Effector memory CD8-positive, alpha-beta T cell (primary cell): ENCODE measurements around the gene PHLDB1.

Experiments
- ATAC-seq: fragments of 150-1000 bp; cut with Tn5 transposase; replicated peaks from 2 replicates; pipeline ENCODE4 v1.10.0; 2021; ENCODE audit warnings: mild to moderate bottlenecking, moderate library complexity
- DNase-seq, 3 experiments: peaks; one replicate each; pipeline ENCODE4 v3.0.0; 2021
- H3K27ac Mint-ChIP-seq, 2 donors: one replicate each; pipeline ENCODE4 v1.8.0; 2022; ENCODE audit warnings: mild to moderate bottlenecking in 2 of 2, mixed read lengths in 2 of 2, moderate library complexity in 2 of 2
- H3K27me3 Mint-ChIP-seq, 2 donors: one replicate each; pipeline ENCODE4 v1.8.0; 2022; ENCODE audit warnings: mixed read lengths in 2 of 2
- H3K36me3 Mint-ChIP-seq: one replicate; pipeline ENCODE4 v1.8.0; 2022; ENCODE audit warnings: mild to moderate bottlenecking, moderate library complexity, mixed read lengths; ENCODE audit not compliant: insufficient read depth
- H3K4me1 Mint-ChIP-seq, 2 donors: one replicate each; pipeline ENCODE4 v1.8.0; 2022; ENCODE audit warnings: low read depth in 2 of 2, mixed read lengths in 2 of 2
- H3K4me3 Mint-ChIP-seq, 2 donors: one replicate each; pipeline ENCODE4 v1.8.0; 2022; ENCODE audit warnings: mild to moderate bottlenecking in 2 of 2, mixed read lengths in 2 of 2, moderate library complexity in 2 of 2
- H3K9me3 Mint-ChIP-seq, 2 donors: one replicate each; pipeline ENCODE4 v1.8.0; 2022; ENCODE audit warnings: mixed read lengths in 2 of 2

The PHLDB1 gene

DNA sequence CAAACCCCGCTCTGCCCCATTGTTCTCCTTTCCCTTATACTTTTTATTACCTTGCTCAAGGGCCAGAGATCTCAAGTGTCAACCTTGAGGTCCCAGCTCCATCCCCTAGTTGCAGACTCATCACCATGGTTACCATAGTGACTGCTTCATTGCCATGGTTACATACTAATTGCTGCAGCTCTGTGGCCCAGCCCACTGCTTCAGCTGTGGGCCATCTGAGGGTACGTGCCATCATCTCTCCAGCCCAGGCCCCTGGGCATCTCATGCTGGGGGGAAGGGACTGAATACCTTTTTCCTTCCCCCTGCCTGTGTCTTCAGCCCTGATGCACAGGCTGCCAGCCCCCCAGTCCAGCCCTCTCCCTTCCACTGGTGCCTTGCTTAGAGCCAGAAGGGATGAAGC is 49.8 kb downstream of the PHLDB1 start:
- DNase-seq (no peak), ATAC-seq (no peak)
- no peaks in the 10 kb centered on the region for H3K9me3 Mint-ChIP-seq
- H3K4me3 Mint-ChIP-seq, result no peak overlapping the region
- H3K4me1 Mint-ChIP-seq, result peaks cover 11 to 17% of the 10 kb centered on the region in 2 donors
- no peaks in the 10 kb centered on the region for H3K36me3 Mint-ChIP-seq
- no peak overlapping the region for H3K27ac Mint-ChIP-seq
- H3K27me3 Mint-ChIP-seq, result peaks cover 0 to 12% of the 10 kb centered on the region in 2 donors

DNA sequence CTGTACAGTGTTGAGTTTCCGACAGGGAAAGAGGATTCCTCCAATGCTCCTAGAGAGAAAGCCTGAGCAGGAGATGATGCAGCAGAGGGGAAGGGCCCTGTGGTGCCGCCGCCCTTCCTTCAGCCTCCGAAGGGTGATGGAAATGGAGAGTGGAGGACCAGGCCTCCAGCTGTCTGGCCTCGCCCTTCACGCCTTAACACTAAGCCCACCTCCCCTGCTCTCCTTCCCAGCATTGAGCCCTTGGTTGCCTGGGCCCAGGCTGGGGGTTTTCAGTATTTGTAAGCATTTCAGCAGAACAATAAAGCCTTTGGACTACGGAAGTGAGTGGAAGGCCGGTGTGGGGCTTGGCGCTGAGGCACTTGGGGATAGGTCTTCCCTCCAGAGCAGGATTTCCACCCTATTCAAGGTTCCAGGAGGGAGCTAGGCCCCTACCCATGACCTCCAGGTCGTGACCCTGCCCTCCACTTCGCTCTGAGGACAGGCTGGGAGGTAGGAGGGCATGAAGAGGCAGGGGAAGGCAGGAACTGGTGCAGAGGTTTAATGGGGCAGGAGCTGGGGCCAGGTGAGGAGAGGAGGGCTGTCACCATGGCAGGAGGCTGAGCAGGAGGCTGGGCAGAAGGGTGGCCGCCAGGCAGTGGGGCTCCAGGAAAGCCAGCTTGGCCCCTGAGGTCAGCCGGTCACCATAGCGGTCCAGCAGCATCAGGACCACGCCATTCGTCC is 50.5 kb downstream of the PHLDB1 start:
- Mint-ChIP-seq H3K9me3 (no peaks in the 10 kb centered on the region), H3K36me3 (no peaks in the 10 kb centered on the region), H3K27ac (no peak overlapping the region), H3K27me3 (peaks cover 0 to 12% of the 10 kb centered on the region in 2 donors), H3K4me1 (peaks cover 5 to 10% of the 10 kb centered on the region in 2 donors), H3K4me3 (no peak overlapping the region)
- DNase-seq (no peak), ATAC-seq (no peak)

DNA sequence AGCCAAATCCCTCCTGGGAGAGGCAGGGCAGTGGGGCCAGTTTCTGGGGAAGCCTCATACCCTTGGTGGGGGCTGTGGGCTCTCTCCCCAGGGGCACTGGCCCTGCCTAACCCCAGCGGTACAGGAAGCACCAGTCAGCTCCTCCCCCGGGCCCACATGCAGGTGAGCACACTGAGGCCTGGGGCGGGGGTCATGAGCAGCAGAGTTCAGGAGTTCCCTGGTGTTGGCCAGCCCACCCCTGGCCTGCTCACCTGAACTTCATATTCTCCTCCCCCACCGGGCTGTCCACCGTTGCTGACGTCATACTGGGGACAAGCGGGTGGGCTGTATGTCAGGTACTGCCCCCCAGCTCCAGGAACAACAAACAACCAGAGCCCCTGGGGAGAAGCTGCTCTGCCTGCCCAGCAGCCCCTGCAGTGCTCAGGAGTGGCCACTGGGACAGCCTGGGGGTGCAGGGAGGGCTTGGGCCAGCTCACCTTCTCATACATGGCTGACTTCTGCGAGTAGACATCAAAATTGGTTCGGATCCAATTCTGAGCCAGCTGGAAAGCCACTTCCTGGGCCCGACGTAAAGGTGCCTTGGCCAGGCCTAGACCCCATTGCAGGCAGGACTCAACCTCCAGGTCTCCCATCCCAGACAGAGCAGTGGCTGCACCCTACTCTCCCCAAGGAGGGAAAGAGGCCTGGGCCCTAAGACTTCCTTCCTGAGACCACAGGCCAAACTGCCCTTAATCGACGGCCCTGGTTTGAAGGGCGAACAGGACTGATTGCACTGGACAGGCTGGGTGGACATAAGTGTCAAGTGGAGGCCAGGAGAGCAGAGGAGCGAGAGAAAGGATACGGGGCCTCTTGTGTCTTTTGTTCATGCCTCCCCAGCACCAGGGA is 51.3 kb downstream of the PHLDB1 start:
- ATAC-seq (no peak), DNase-seq (no peak)
- H3K36me3 Mint-ChIP-seq, result no peaks in the 10 kb centered on the region
- peak overlapping the region; percentile 22 to 51 for H3K27ac Mint-ChIP-seq
- no peak overlapping the region for H3K4me3 Mint-ChIP-seq
- peaks cover 0 to 12% of the 10 kb centered on the region in 2 donors for H3K27me3 Mint-ChIP-seq
- H3K9me3 Mint-ChIP-seq, result no peaks in the 10 kb centered on the region
- H3K4me1 Mint-ChIP-seq, result peaks cover 3 to 10% of the 10 kb centered on the region in 2 donors

DNA sequence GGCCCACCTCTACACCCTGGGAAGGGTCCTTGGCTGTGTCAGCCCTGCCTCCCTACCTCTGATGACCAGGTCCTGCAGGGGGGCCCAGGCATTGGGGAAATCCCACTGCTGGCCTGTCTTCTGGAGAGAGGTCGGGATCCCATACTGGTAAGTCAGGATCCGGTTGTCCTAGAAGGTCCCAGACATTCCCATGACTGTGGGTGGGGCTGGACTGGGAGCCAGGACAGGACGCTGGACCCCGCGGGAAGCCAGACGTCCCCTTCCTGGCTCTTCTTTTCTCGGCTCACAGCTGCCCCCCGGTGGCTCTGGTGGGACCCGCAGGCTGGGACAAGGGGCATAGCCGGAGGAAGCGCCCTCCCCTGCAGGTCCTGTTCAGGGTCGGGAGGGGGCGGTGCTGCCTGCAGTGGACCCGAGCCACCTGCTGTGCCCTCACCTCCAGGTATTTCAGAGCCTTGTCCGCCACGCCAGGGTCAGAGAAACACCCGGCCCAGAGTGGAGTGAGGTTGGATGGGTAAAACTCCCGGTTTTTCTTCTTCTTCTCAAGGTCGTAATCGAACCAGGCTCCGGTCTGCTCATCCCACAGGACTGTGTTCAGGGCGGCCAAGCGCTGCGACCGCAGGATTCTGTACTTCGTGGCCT is 52.0 kb downstream of the PHLDB1 start:
- no peaks in the 10 kb centered on the region for H3K9me3 Mint-ChIP-seq
- H3K27me3 Mint-ChIP-seq, result peaks cover 0 to 12% of the 10 kb centered on the region in 2 donors
- peaks cover 3 to 10% of the 10 kb centered on the region in 2 donors for H3K4me1 Mint-ChIP-seq
- H3K4me3 Mint-ChIP-seq, result peak overlapping the region in 1 of 2 donors; percentile 37
- ATAC-seq (peak; percentile 100), DNase-seq (peak; percentile 88 to 94 (median 91))
- no peaks in the 10 kb centered on the region for H3K36me3 Mint-ChIP-seq
- H3K27ac Mint-ChIP-seq, result peak overlapping the region; percentile 22 to 51

DNA sequence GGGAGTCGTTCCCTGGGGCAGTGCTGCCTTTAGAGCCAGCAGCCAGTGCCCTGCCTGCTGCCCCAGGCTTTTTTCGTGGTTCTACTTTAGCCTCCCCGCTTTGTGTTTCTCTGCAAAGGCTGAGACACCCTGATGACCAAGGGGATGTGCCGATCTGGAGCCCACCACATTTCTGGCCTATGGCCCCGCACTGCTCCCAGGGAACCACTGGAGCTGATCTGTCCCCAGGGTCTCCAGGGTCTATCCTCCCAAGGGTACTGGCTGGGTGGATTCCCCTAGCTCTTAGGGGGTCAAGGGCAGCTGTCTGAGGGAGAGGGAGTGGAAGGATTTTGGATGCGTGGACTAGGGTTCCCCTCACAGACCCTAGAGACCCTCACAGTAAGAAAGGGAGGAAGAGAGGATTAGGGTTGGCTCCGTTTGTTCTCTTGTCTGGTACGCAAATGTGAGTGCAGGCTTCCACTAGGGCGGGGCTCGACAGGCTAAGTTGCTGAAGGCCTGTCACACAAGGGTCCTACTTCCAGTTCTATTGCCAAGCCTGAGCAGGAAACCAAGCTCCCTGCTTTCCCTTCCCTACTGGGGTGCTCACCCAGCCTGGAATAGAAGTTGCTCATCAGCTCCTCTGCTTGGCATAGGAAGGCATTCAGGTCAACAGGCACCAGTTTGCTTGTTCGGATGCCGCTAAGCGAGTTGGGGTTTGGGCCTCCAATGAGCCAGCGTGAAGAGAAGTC is 52.7 kb downstream of the PHLDB1 start:
- H3K27me3 Mint-ChIP-seq, result peaks cover 0 to 12% of the 10 kb centered on the region in 2 donors
- ATAC-seq, result no peak
- H3K4me1 Mint-ChIP-seq, result peaks cover 3 to 10% of the 10 kb centered on the region in 2 donors
- no peak overlapping the region for H3K27ac Mint-ChIP-seq
- DNase-seq, result no peak
- H3K9me3 Mint-ChIP-seq, result no peaks in the 10 kb centered on the region
- no peaks in the 10 kb centered on the region for H3K36me3 Mint-ChIP-seq
- H3K4me3 Mint-ChIP-seq, result peak overlapping the region in 1 of 2 donors; percentile 37

DNA sequence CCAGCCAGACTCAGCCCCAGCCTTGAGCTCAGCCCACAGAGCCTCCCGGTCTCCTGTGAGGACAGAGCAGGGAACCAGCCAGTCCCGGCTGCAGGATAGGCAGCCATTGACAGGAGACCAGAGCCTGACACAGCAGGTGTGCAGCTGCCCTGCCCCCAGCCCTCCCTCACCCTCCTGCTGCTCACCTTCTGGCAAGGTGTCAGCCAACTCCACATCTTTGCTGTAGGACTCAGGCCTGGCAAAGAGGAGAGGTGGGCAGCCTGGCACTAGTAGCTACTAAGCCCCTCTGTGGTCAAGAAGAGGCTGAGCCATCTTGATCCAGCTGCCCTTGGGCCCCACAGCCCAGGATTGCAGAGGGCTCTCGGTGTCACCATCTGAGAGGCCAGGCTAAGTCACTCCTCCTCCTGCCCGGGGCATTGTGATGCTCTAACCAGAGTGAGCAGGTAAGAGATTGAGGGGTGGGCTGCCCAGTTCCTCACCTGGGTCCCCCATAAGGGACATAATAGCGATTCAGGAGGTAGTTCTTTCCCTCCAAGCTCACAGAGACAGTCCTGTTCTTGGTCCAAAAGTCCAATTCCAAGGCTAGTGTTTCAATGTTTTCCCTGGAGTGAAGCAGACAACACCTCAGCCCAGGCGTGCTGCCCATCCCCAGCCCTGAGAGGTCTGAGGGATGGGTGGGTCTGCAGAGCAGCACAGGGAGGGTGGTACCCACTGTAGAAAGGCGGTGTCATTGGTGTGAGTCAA is 53.4 kb downstream of the PHLDB1 start:
- ATAC-seq, result no peak

DNA sequence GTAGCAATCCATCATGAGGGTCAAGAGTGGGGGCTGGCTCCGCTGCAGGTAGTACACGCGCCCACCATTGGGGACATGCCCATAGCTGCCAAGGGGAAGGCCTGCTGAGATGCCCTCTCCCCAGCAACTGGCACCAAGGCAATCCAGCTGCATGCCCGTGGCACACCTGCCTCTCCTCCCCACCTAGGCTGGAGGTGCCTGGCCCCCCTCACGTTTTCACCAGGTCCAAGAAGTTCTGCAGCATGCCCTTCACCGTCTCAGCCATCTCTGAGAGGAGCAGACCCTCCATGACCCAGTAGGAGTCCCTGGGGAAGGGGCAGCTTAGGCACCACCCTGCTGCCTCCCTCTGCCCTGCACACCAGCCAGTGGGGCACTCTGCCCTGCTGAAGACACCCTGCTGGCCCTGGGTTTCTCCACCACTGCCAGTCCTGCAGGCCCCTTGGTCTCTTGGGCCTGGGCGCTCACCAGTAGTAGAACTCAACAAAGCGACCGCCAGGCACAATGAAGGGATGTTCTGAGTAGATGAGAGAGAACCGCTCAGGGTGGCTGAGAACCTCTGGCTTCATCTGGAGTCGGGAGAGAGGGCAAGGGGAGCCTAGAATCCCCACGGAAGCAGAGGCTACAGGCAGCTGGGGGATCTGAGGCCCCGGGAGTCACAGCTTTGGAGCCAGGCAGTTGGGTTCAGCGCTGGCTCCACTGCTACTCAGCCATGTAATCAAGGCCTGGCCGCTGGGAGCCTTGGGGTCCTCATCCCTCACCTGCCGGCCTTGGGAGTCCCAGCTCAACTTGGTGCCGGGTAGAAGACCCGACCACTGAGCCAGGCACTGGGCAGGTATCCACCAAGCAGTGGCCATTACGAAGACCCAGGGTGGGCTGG is 54.2 kb downstream of the PHLDB1 start:
- no peaks in the 10 kb centered on the region for H3K36me3 Mint-ChIP-seq
- H3K4me1 Mint-ChIP-seq, result peaks cover 3 to 10% of the 10 kb centered on the region in 2 donors
- H3K27ac Mint-ChIP-seq, result no peak overlapping the region
- no peaks in the 10 kb centered on the region for H3K9me3 Mint-ChIP-seq
- ATAC-seq, result no peak
- peaks cover 0 to 12% of the 10 kb centered on the region in 2 donors for H3K27me3 Mint-ChIP-seq
- DNase-seq, result no peak
- H3K4me3 Mint-ChIP-seq, result no peak overlapping the region

More for the DNA sequence above, 53.4 kb downstream of the PHLDB1 start:
- no peaks in the 10 kb centered on the region for H3K36me3 Mint-ChIP-seq
- peaks cover 0 to 12% of the 10 kb centered on the region in 2 donors for H3K27me3 Mint-ChIP-seq
- H3K9me3 Mint-ChIP-seq, result no peaks in the 10 kb centered on the region
- no peak overlapping the region for H3K4me3 Mint-ChIP-seq
- H3K4me1 Mint-ChIP-seq, result peaks cover 3 to 10% of the 10 kb centered on the region in 2 donors
- no peak overlapping the region for H3K27ac Mint-ChIP-seq
- no peak for DNase-seq

DNA sequence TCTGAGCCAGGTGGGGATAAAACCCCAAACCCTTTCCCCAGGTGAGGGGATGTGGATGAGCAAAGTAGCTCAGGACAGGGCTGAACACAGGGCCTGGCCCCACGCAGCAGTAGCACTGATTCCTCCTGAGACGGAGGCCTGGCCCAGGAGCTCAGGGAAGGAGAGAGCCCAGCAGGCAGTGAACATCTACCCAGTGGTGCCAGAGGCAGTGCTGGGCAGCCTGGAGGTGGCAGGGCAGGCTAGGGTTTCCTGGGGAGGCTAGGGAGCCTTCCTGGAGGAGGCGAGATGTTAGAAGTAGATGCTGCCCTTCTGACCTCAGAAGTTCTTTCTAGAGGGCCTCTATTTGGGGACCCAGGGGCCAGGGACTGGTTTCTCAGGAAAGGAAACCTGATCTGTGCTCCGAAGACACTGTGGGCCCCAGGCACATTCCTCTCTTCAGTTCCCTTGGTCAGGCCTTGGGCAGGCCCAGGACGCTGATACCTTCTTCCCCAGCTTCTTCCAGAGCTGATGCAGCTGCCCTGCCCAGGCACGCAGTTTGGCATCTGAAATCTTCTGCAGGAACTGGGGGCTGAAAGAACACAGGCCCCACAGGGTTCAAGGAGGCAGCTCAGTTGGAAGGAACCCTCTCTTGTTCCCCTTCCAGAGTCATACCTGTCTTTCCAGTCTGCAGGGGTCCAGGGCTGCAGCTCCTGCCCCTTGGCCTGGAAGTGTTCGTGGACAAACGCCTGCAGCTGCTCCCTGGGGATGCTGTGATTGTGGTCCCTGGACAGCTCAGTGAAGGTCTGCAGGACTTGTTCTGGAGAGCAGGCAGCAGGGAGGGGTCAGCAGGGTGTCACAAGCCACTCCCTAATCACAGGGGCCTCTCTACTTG is 55.2 kb downstream of the PHLDB1 start:
- ATAC-seq (no peak), DNase-seq (no peak)
- Mint-ChIP-seq H3K36me3 (no peaks in the 10 kb centered on the region), H3K4me3 (no peak overlapping the region), H3K4me1 (peaks cover 3 to 10% of the 10 kb centered on the region in 2 donors), H3K27me3 (peaks cover 0 to 12% of the 10 kb centered on the region in 2 donors), H3K9me3 (no peaks in the 10 kb centered on the region), H3K27ac (no peak overlapping the region)

DNA sequence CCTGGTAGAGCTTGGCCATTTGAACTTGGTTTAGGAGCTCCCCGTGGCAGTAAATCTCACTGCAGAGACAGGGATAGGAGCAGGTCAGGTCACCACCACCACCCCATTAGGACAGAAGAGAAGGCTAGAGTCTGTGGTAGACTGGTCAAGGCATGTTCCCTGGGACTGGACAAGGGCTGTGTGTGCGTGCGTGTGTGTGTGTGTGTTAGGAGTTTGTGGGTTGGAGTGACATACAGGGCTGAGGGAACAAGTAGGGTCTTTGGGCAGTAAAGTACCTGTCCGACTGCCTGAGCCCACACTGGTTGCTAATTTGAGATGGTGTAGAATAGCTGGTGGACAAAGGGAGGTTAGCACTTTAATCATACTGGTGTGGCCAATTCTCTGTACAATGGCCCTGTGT is 56.0 kb downstream of the PHLDB1 start:
- Mint-ChIP-seq H3K4me3 (no peak overlapping the region), H3K36me3 (peaks cover 3% of the 10 kb centered on the region), H3K9me3 (no peaks in the 10 kb centered on the region), H3K27me3 (peaks cover 0 to 12% of the 10 kb centered on the region in 2 donors), H3K27ac (no peak overlapping the region), H3K4me1 (peaks cover 3 to 10% of the 10 kb centered on the region in 2 donors)
- DNase-seq (no peak), ATAC-seq (no peak)

DNA sequence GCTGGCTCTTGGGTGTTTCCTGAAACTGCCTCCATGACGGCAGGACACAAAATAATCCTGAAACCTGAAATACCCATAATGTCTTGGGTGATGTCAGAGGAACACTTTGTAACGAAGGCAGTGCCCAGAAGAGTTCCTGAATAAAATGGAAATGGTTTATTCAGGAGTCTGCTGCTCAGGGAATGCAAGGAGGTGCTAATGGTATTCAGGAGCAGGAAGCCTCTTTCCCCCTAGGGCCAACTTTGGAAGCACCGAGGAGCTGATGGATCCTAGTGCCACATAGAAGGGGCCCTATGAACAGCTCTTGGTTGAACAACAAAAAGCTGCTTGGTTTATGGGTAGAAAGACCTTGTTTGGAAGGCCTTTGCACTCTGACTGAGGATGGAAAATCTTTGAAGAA is 56.5 kb downstream of the PHLDB1 start:
- peaks cover 3 to 15% of the 10 kb centered on the region in 2 donors for H3K27me3 Mint-ChIP-seq
- no peaks in the 10 kb centered on the region for H3K9me3 Mint-ChIP-seq
- no peak overlapping the region for H3K27ac Mint-ChIP-seq
- no peak overlapping the region for H3K4me3 Mint-ChIP-seq
- no peak for ATAC-seq
- peaks cover 3 to 10% of the 10 kb centered on the region in 2 donors for H3K4me1 Mint-ChIP-seq
- DNase-seq, result no peak
- peaks cover 3% of the 10 kb centered on the region for H3K36me3 Mint-ChIP-seq

DNA sequence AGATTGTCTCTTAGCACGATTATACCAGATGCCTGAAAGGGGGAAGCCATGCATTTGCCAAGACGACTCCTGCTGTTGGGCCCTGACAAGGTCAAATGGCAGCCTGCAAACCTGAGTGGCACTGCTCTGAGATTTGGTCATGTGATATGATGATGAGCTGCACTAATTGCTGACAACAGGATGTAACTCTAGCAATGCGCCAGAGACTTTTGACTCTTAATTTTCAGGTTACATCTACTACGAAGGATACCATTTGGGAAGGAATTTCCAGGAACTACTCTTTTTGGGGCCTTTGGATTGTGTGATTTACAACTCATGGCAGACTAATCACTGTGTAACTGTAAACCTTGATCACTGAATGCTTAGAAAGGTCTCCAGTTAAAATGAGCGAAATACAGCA is 59.0 kb downstream of the PHLDB1 start:
- Mint-ChIP-seq H3K36me3 (peaks cover 3% of the 10 kb centered on the region), H3K27me3 (peaks cover 15 to 22% of the 10 kb centered on the region in 2 donors), H3K9me3 (peaks cover 2 to 5% of the 10 kb centered on the region in 2 donors), H3K4me1 (no peaks in the 10 kb centered on the region), H3K27ac (no peak overlapping the region), H3K4me3 (no peak overlapping the region)
- ATAC-seq, result no peak
- no peak for DNase-seq
